HG03060 (cell line): ENCODE data around the gene FAM237A.

Source experiments
- ATAC-seq: cut with Tn5 transposase; IDR thresholded peaks from one replicate; pipeline ENCODE4 v1.9.1; 2021; ENCODE audit warnings: low read depth, moderate number of reproducible peaks; ENCODE audit not compliant: unreplicated experiment

FAM237A gene

GRCh38 chr2:206642075-206643025 lies at the start of gene FAM237A:
Gene FAM237A, plus strand, starts transcription at chr2:206642487. Its CDS starts 1,750 bp downstream, at chr2:206644237.
- no peak for ATAC-seq

GRCh38 chr2:206597717-206598218 lies 44.5 kb upstream of the FAM237A start:
- no peak for ATAC-seq

DNA sequence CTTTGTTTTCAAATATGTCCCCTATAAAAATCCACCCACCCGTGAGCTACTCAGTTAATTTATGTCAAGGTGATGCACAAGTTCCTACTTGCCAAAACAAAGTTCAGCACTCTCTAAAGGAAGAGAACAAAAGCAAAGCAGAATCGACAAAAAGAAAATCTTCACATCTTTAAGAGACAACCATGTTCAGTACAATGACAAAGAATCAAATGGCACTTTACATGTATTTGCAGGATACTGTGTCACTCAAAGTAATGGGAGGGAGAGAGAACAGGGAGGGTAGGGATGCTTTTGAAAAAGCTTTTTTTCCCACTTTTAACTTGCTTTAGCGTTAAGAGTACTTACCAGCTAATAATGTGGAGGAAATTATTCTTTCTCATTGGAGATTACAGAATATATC lies 39.0 kb upstream of the FAM237A start:
- ATAC-seq: no peak

- no peak for ATAC-seq
Measured at GRCh38 chr2:206610451-206610850, 31.8 kb upstream of the FAM237A start.

- ATAC-seq: no peak
Measured at GRCh38 chr2:206611191-206611590, 31.1 kb upstream of the FAM237A start.

DNA sequence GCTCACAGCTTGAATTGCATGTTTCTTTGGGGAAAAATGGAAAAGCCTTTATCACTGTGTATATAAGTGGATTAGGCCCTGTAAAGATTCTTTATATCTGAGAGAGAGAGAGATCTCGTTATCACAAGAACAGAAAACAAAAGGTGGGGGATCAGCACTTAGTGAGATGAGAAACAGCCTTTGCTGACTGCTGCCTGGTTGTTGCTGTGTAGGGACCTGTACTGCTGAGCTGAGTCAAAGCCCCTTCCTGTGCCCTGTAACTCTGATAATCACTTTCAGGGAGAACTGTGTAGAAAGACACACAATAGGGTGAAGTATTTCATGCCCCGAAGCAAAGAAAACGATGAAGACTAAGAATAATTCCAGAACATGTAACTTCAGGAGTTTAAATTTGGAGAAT lies 30.6 kb upstream of the FAM237A start:
- ATAC-seq: no peak

DNA sequence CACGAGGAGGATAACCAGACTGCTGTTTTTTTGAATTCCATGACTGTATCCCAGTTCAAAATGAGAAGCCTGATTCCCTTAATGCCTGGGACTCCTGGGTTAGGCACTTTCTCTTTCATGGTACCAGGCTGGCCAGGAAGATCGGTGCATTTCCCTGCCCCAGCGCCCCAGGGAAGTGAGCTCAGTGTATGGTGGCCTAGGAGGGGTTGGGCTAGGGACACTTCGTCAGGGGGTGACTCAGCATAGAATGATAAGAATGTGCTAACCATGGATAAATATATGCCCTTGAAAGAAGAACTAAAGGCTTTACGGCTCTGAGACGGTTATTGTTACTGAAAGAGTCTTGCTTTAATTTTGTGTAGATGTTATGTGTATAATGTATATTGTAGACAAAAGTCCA lies 27.5 kb upstream of the FAM237A start:
- ATAC-seq: no peak

DNA sequence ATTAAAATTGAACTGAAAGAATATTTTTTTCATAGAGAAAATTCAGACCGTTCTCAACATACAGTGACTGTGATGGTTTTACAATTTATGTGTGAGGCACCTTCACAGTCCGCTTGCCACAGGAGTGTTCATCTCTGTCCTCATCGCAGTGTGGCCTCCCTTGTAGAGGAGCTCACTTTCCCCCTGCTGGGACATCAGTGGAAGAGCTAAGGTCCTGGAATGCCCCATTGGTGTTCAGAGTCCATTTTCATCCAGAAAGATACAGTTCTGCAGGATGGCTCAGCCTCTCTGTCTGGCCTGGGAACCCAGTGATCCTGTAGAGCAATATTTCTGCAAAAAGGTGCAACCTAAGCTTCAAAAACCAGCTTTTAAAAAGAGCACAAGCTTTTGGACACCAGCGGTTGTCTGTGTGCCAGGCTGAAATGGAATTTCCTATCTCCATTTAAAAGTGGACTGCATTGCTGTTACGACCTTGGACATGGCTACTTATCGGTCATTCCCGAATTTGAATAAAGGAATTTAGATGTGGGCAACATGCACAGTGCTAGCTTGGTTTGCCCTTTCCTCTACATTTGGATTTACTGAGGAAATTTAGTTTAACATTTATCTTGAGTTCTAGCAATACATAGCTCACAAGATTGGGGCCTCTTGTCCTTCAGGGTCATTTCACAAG lies 26.7 kb upstream of the FAM237A start:
- no peak for ATAC-seq

DNA sequence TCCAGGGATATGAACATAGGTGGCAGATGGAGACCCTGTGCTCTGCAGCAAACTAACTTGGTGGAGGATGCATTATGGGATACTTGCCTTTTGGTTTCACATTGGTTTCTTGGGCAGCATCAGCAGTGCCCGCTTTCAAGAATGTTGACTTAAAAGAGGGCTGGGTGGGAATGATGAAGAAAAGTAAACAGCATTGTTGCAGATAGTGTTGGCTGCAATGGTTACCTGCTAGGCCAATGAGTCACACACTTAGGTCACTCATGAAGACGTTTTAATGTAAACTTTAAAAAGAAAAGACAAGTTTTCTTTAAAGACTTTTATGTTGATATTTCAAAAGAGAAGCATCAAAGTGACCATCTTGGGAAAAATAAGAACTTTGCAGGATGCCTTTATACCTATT lies 26.1 kb upstream of the FAM237A start:
- no peak for ATAC-seq

DNA sequence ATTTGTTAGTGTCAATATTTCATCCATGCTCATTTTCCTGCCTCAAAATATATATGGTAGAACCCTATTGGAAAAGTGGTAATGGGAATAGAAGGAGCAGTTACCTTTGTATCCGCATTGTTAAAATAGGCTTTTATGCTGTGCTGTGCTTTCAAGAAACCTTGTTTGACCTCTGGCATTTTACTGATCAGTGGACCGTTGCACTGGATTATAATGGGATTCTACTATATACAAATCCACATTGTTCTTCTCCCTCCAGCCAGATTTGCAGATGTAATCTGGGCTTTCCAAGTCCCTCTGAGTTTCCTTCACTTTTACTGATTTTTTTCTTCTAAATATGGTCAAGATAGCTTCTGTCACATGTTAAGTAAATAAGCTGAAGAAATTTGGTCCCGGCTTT lies 23.3 kb upstream of the FAM237A start:
- ATAC-seq: no peak

GRCh38 chr2:206626108-206626507 lies 16.2 kb upstream of the FAM237A start:
- no peak for ATAC-seq

GRCh38 chr2:206627632-206628031 lies 14.7 kb upstream of the FAM237A start:
- no peak for ATAC-seq

DNA sequence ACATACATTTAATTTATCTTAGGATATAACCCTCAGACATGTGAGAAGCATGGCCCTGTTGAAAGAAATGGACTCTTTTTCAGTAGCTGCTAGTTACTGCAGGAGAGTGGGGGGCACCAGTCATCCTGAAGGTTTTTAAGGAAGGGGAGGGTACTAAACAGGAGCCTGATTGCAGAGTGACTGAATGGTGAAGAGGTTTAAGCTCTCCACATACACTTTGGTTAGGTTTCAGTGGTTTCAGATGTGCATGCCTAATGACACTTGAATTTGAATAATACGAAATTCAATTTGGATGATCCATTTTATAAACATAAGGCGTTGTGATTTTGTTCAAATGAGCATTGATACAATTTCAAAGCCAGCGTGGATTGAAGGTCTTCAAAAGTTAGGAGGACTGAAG lies 10.9 kb upstream of the FAM237A start:
- ATAC-seq: no peak

DNA sequence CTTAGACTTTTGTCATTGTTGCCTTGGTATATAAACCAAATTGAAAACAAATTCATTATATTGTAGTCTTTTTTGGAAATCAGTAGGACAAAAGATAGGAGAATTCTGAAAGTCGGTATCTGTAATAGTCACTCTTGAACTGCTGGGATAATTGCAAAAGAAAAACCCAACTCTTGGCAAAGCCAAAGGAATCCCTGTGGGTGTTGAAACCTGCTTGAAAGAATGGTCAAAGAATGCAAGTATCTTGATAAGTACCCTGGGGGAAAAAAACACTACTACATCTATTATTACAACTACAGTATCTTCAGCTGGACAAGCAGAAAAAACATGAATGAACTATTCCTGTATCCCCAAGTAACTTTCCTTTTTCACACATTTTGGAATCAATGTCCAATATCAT lies 7.3 kb upstream of the FAM237A start:
- ATAC-seq: no peak

DNA sequence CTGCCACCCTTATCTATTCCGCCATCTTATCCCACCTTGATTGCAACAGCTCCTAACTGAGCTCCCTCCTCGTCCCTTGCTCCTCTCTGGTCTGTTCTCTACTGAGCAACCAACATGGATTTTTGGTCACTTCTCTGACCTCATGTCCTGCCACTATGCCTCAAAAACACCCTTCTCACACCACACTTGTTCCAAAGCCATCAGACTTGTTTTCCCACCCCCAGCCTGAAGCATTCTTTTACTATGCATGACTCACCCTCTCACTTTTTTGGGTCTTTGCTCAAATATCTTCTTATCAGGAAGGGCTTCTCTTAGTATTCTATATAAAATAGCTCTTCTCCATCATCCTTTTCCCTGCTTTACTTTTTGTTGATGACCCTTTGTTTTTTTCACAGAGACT lies 2.7 kb upstream of the FAM237A start:
- no peak for ATAC-seq

- ATAC-seq: no peak
Measured at GRCh38 chr2:206641226-206641625, 1.1 kb upstream of the FAM237A start.

DNA sequence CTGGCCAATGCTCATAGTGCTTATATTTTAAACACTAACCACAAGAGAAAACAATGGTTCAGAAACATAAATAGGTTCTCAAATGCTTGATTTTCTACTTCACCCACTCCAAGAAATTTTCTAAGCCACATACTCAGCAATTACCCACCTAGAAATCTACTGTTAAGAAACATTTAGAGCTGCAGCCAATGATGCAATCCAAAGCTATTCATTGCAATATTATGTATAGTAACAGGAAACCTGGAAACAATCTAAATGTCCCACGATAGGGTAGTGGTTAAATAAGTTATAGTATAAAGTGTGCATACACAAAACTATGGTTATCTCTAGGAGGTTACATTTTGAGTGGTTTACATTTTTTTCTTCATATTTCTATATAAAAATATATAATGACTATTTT lies 5.7 kb downstream of the FAM237A start:
- no peak for ATAC-seq

GRCh38 chr2:206657087-206657486 lies 14.8 kb downstream of the FAM237A start:
- no peak for ATAC-seq

DNA sequence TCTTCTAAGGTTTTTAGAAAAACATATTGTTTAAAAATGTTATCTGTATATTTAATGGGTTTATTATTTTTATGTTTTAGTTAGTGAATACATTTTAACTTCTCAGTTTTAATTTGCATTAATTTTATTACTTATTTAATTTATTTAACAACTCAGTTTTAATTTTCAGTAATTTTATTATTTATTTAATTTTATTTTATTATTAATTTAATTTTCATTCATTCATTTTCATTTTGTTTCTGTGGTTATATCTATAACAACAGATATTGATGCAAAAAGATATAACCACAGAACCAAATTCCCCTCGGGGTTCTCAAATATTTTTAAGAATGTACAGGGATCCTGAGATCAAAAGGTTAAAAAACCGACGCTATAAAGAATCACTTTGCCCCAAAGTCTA lies 23.0 kb downstream of the FAM237A start:
- ATAC-seq: no peak

DNA sequence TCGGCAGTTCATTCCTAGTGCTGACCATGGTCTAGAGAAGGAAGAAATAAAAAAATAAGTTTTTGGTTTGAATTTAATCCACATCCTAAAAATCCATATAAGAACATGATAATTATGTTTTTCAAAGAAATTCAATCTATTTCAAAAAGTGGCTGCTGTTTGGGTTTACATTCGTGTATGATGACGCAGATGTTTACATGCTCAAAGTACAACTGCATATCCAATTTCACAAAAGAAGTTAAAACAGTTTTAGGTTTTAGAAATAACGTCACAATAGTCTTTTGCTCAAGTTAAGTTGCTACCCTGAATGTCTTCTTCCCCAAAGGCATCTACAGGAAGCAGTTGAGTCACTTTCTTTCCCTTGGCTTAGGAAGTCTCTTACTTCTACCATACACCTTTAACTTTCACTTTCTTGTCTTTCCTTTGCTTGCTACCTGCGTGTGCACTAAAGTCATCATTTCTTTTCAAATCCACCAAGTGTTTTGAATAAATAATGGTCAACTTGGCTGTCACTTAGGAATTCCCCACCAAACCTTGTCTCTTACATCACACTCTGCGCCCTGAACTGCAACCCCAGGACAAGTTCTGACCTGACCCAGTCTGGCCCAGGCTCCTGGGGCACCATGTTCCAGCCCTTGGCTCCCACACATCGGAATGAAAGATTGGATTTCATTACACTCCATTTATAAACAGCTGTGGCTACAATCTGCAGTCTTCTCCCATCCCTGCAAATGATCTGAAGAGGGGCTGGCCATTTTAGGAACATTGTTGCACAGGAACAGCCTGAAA lies 28.4 kb downstream of the FAM237A start:
- no peak for ATAC-seq

DNA sequence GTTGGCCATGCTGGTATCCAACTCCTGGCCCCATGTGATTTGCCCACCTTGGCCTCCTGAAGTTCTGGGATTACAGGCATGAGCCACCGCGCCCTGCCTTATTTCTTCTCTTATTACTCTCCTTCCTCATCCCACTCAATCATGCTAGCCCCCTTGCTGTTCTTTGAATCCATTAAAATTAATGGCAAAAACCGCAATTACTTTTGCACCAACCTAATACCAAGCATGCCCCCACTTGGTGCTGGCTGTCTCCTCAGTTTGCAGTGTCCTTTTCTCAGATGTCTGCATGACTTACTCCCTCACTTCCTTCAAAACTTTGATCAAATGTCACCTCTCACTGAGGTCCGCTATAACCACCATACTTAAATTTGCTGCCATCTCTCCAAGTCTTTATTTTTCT lies 41.3 kb downstream of the FAM237A start:
- no peak for ATAC-seq
